ENCODE measurements around the gene ATF7.

ATF7 gene

DNA sequence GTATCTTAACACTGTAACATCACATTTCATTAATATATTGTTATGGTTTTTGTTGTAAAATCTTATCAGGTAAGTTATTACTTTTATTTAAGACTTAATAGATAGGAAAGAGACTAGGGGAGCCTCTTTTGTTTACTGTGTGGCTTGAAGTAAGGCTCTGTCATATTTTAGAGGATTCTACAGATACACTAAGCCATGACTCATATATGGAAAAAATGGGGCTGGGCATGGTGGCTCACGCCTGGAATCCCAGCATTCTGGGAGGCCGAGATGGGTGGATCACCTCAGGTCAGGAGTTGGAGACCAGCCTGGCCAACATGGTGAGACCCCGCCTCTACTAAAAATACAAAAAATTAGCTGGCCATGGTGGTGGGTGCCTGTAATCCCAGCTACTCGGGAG, 95.3 kb downstream of the ATF7 start:
- no peaks in the 10 kb centered on the region for H3K9me3 ChIP-seq (ENCODE audit: control insufficient read depth, insufficient read depth, low read depth, low read length)
- CTCF ChIA-PET: interaction anchor here (0.6 to 0.9 kb wide), 3 partner anchors 10 to 215 kb away, joined by 3 to 10 read pairs (median 3); no protein-coding TSS in a partner anchor
- H3K4me3 ChIP-seq (ENCODE audit: low read depth, low read length): no peak overlapping the region
- POLR2A ChIA-PET: no interaction called here
- H3K27ac ChIP-seq (ENCODE audit: extremely low read depth, low read depth, low read length): no peak overlapping the region
- peaks cover 36 to 47% of the 10 kb centered on the region in 2 experiments for H3K36me3 ChIP-seq (ENCODE audit: control insufficient read depth in 2 of 2, insufficient read depth in 1 of 2, low read length in 2 of 2)
- H3K4me1 ChIP-seq (ENCODE audit: control insufficient read depth, insufficient read depth, low read length): no peaks in the 10 kb centered on the region
- TF ChIP-seq, protein P1, sequence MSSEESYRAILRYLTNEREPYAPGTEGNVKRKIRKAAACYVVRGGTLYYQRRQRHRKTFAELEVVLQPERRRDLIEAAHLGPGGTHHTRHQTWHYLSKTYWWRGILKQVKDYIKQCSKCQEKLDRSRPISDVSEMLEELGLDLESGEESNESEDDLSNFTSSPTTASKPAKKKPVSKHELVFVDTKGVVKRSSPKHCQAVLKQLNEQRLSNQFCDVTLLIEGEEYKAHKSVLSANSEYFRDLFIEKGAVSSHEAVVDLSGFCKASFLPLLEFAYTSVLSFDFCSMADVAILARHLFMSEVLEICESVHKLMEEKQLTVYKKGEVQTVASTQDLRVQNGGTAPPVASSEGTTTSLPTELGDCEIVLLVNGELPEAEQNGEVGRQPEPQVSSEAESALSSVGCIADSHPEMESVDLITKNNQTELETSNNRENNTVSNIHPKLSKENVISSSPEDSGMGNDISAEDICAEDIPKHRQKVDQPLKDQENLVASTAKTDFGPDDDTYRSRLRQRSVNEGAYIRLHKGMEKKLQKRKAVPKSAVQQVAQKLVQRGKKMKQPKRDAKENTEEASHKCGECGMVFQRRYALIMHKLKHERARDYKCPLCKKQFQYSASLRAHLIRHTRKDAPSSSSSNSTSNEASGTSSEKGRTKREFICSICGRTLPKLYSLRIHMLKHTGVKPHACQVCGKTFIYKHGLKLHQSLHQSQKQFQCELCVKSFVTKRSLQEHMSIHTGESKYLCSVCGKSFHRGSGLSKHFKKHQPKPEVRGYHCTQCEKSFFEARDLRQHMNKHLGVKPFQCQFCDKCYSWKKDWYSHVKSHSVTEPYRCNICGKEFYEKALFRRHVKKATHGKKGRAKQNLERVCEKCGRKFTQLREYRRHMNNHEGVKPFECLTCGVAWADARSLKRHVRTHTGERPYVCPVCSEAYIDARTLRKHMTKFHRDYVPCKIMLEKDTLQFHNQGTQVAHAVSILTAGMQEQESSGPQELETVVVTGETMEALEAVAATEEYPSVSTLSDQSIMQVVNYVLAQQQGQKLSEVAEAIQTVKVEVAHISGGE (tag by site-specific recombination; conservative IDR thresholded peaks at IDR 0.05; ENCODE audit: low read depth): no peak
- no peak for TF ChIP-seq ZNF549 (tag by site-specific recombination; IDR thresholded peaks at IDR 0.05)
- no peak for TF ChIP-seq ZNF521 (tag by site-specific recombination; IDR thresholded peaks at IDR 0.05)
- TF ChIP-seq, protein P2, sequence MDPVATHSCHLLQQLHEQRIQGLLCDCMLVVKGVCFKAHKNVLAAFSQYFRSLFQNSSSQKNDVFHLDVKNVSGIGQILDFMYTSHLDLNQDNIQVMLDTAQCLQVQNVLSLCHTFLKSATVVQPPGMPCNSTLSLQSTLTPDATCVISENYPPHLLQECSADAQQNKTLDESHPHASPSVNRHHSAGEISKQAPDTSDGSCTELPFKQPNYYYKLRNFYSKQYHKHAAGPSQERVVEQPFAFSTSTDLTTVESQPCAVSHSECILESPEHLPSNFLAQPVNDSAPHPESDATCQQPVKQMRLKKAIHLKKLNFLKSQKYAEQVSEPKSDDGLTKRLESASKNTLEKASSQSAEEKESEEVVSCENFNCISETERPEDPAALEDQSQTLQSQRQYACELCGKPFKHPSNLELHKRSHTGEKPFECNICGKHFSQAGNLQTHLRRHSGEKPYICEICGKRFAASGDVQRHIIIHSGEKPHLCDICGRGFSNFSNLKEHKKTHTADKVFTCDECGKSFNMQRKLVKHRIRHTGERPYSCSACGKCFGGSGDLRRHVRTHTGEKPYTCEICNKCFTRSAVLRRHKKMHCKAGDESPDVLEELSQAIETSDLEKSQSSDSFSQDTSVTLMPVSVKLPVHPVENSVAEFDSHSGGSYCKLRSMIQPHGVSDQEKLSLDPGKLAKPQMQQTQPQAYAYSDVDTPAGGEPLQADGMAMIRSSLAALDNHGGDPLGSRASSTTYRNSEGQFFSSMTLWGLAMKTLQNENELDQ (tag by site-specific recombination; IDR thresholded peaks at IDR 0.05; ENCODE audit: low read depth): no peak

DNA sequence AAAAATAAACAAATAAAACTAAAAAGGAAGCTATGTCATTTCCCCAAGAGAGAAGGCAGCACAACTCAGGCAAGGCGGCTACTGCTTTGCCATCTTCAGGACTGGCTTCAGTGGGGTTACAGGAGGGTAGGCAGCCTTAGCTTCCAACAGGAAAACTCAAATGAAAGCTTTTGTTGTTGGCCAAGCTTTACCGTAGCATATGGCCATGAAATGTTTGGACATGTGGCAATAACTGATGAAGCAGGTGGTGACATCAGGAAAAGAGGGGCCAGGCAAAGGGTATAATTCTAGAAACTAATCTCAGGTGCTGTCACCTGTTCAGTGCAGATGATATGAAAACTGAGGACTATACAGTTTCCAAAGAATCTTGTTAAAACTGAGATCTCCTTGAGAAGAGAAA, 96.1 kb downstream of the ATF7 start:
- ChIA-PET CTCF (interaction anchor here (0.7 kb wide), 1 partner anchor 13 kb away, joined by 4 read pairs; no protein-coding TSS in a partner anchor), POLR2A (interaction anchor here (0.7 kb wide), 1 partner anchor 195 kb away, joined by 5 read pairs; no protein-coding TSS in a partner anchor)
- Histone ChIP-seq H3K4me3 (ENCODE audit: low read depth, low read length) (no peak overlapping the region), H3K27ac (ENCODE audit: extremely low read depth, low read depth, low read length) (no peak overlapping the region), H3K9me3 (ENCODE audit: control insufficient read depth, insufficient read depth, low read depth, low read length) (no peaks in the 10 kb centered on the region), H3K4me1 (ENCODE audit: control insufficient read depth, insufficient read depth, low read length) (no peaks in the 10 kb centered on the region), H3K36me3 (ENCODE audit: control insufficient read depth in 2 of 2, insufficient read depth in 1 of 2, low read length in 2 of 2) (peaks cover 34 to 43% of the 10 kb centered on the region in 2 experiments)
- no peak for TF ChIP-seq SP3 (tag by site-specific recombination; IDR thresholded peaks at IDR 0.05)
- TF ChIP-seq ZNF23 (tag by site-specific recombination; IDR thresholded peaks at IDR 0.05; ENCODE audit: borderline replicate concordance): no peak
- no peak for TF ChIP-seq ZNF510 (tag by site-specific recombination; IDR thresholded peaks at IDR 0.05; ENCODE audit: insufficient replicate concordance)
- no peak for TF ChIP-seq ZNF664 (tag by site-specific recombination; IDR thresholded peaks at IDR 0.05)
- TF ChIP-seq ZNF548 (tag by site-specific recombination; IDR thresholded peaks at IDR 0.05): no peak
- TF ChIP-seq ZNF266 (tag by site-specific recombination; IDR thresholded peaks at IDR 0.05; ENCODE audit: low read depth): no peak

DNA sequence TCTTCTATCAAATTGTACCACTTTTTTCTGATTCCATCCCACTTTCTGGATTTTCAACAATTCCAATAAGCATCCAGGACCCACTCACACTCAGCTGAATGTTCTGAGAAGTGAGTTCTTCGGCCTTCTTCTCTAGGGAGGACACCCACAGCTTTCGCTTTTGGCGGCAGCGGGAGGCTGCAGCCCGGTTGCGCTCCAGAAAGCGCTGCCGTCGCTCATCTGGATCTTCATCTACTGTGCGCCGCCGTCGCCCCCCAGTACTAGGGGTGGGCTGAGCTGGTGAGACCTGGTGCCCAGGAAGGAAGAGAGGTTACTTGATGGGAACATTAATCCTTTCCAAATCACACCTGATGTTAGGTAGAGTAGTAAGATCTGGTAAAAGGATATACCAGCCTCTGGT, 101.7 kb downstream of the ATF7 start:
- Histone ChIP-seq H3K36me3 (ENCODE audit: control insufficient read depth in 2 of 2, insufficient read depth in 1 of 2, low read length in 2 of 2) (peaks cover 24 to 54% of the 10 kb centered on the region in 2 experiments; a peak in 2 of 3 replicates), H3K27ac (ENCODE audit: extremely low read depth, low read depth, low read length) (no peak overlapping the region), H3K4me3 (ENCODE audit: low read depth, low read length) (no peak overlapping the region), H3K9me3 (ENCODE audit: control insufficient read depth, insufficient read depth, low read depth, low read length) (no peaks in the 10 kb centered on the region), H3K4me1 (ENCODE audit: control insufficient read depth, insufficient read depth, low read length) (no peaks in the 10 kb centered on the region)
- TF ChIP-seq ZNF140 (tag by site-specific recombination; IDR thresholded peaks at IDR 0.05) (no peak), ZBTB8A (tag by site-specific recombination; IDR thresholded peaks at IDR 0.05) (no peak), ZNF350 (tag by site-specific recombination; IDR thresholded peaks at IDR 0.05) (no peak), ZFP69B (tag by site-specific recombination; IDR thresholded peaks at IDR 0.05) (no peak), SP2 (tag by site-specific recombination; IDR thresholded peaks at IDR 0.05) (no peak)
- TF ChIP-seq, protein P3, sequence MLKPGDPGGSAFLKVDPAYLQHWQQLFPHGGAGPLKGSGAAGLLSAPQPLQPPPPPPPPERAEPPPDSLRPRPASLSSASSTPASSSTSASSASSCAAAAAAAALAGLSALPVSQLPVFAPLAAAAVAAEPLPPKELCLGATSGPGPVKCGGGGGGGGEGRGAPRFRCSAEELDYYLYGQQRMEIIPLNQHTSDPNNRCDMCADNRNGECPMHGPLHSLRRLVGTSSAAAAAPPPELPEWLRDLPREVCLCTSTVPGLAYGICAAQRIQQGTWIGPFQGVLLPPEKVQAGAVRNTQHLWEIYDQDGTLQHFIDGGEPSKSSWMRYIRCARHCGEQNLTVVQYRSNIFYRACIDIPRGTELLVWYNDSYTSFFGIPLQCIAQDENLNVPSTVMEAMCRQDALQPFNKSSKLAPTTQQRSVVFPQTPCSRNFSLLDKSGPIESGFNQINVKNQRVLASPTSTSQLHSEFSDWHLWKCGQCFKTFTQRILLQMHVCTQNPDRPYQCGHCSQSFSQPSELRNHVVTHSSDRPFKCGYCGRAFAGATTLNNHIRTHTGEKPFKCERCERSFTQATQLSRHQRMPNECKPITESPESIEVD (tag by site-specific recombination; IDR thresholded peaks at IDR 0.05): no peak
- TF ChIP-seq, protein P4, sequence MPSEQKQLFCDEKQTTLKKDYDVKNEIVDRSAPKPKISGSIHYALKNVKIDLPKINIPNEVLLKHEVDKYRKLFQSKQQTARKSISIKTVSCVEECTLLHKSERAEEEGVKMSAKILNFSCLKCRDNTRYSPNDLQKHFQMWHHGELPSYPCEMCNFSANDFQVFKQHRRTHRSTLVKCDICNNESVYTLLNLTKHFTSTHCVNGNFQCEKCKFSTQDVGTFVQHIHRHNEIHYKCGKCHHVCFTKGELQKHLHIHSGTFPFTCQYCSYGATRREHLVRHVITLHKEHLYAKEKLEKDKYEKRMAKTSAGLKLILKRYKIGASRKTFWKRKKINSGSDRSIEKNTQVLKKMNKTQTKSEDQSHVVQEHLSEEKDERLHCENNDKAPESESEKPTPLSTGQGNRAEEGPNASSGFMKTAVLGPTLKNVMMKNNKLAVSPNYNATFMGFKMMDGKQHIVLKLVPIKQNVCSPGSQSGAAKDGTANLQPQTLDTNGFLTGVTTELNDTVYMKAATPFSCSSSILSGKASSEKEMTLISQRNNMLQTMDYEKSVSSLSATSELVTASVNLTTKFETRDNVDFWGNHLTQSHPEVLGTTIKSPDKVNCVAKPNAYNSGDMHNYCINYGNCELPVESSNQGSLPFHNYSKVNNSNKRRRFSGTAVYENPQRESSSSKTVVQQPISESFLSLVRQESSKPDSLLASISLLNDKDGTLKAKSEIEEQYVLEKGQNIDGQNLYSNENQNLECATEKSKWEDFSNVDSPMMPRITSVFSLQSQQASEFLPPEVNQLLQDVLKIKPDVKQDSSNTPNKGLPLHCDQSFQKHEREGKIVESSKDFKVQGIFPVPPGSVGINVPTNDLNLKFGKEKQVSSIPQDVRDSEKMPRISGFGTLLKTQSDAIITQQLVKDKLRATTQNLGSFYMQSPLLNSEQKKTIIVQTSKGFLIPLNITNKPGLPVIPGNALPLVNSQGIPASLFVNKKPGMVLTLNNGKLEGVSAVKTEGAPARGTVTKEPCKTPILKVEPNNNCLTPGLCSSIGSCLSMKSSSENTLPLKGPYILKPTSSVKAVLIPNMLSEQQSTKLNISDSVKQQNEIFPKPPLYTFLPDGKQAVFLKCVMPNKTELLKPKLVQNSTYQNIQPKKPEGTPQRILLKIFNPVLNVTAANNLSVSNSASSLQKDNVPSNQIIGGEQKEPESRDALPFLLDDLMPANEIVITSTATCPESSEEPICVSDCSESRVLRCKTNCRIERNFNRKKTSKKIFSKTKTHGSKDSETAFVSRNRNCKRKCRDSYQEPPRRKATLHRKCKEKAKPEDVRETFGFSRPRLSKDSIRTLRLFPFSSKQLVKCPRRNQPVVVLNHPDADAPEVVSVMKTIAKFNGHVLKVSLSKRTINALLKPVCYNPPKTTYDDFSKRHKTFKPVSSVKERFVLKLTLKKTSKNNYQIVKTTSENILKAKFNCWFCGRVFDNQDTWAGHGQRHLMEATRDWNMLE (tag by site-specific recombination; conservative IDR thresholded peaks at IDR 0.05; ENCODE audit: low read depth): no peak
- ChIA-PET CTCF (interaction anchor here (0.9 kb wide), 1 partner anchor 16 kb away, joined by 3 read pairs; no protein-coding TSS in a partner anchor), POLR2A (no interaction called here)

Data from HEK293 (cell line).